HG02840 (cell line): ENCODE data around the gene TENT5D.
"Not testable (repeated sequence)": the region's sequence is repeated elsewhere in the genome, so short reads cannot be mapped to it uniquely, and the experiment has no call there.

ENCODE experiments used
- ATAC-seq: cut with Tn5 transposase; IDR thresholded peaks from one replicate; pipeline ENCODE4 v1.9.1; 2021; ENCODE audit warnings: mild to moderate bottlenecking, moderate library complexity, moderate number of reproducible peaks; ENCODE audit not compliant: unreplicated experiment, low FRiP score

The TENT5D gene

GRCh38 chrX:80420147-80420546, at the start of gene TENT5D:
TSS of gene TENT5D (plus strand) at chrX:80420447. CDS start at chrX:80442540, 22,093 bp downstream.
- no peak for ATAC-seq

GRCh38 chrX:80385651-80386050, 34.6 kb upstream of the TENT5D start:
- not testable (repeated sequence) for ATAC-seq

- no peak for ATAC-seq
Observed at GRCh38 chrX:80388206-80388605, 32.0 kb upstream of the TENT5D start.

- no peak for ATAC-seq
Observed at GRCh38 chrX:80412042-80412441, 8.2 kb upstream of the TENT5D start.

- no peak for ATAC-seq
Observed at GRCh38 chrX:80423000-80423399, 2.8 kb downstream of the TENT5D start.

GRCh38 chrX:80423744-80424143, 3.5 kb downstream of the TENT5D start:
- ATAC-seq = no peak

GRCh38 chrX:80430826-80431504, 10.7 kb downstream of the TENT5D start:
- ATAC-seq = no peak

- ATAC-seq = no peak
Observed at GRCh38 chrX:80431505-80431832, 11.2 kb downstream of the TENT5D start.

GRCh38 chrX:80432441-80432840, 12.2 kb downstream of the TENT5D start:
- no peak for ATAC-seq

- no peak for ATAC-seq
Observed at GRCh38 chrX:80432863-80433262, 12.6 kb downstream of the TENT5D start.

GRCh38 chrX:80468166-80468565, 47.9 kb downstream of the TENT5D start:
- ATAC-seq = not testable (repeated sequence)

GRCh38 chrX:80471582-80471981, 51.3 kb downstream of the TENT5D start:
- ATAC-seq = no peak

GRCh38 chrX:80485543-80485942, 65.3 kb downstream of the TENT5D start:
- ATAC-seq = no peak

- no peak for ATAC-seq
Observed at GRCh38 chrX:80486299-80486698, 66.1 kb downstream of the TENT5D start.

GRCh38 chrX:80489166-80489565, 68.9 kb downstream of the TENT5D start:
- no peak for ATAC-seq
